Neural progenitor cell (in vitro differentiated cells): ENCODE data around the gene SAMD10. TPM values are rescaled to one million over a fixed set of nuclear protein-coding genes. Genes with fewer than 3 reads are reported as not detected.

Experiments
- DNase-seq: peaks from one replicate; pipeline ENCODE4 v3.0.0-alpha.2; 2016; ENCODE audit warnings: low spot score
- H2AFZ ChIP-seq: fragments of 200-600 bp; sonication (generic); replicated peaks from 2 replicates; pipeline ENCODE4 v1.6.1; 2016; ENCODE audit warnings: antibody characterized with exemption
- H3F3A ChIP-seq: fragments of 200-600 bp; sonication (generic); 2 replicates; pipeline ENCODE4 v1.6.1; 2016; ENCODE audit warnings: antibody characterized with exemption, low read depth
- H3K27ac ChIP-seq: fragments of 200-600 bp; sonication (generic); 2 replicates; pipeline ENCODE4 v1.5.1; 2016; ENCODE audit warnings: mild to moderate bottlenecking
- H3K27me3 ChIP-seq: fragments of 200-600 bp; sonication (generic); 2 replicates; pipeline ENCODE4 v1.6.1; 2016; ENCODE audit warnings: mild to moderate bottlenecking, moderate library complexity
- H3K36me3 ChIP-seq: fragments of 200-600 bp; sonication (generic); 2 replicates; pipeline ENCODE4 v1.5.1; 2016
- H3K4me1 ChIP-seq: fragments of 200-600 bp; sonication (generic); 2 replicates; pipeline ENCODE4 v1.6.1; 2016; ENCODE audit warnings: mixed run types
- H3K4me2 ChIP-seq: fragments of 200-600 bp; sonication (generic); 2 replicates; pipeline ENCODE4 v1.6.1; 2016
- H3K4me3 ChIP-seq: fragments of 200-600 bp; sonication (generic); 2 replicates; pipeline ENCODE4 v1.5.1; 2016
- H3K79me2 ChIP-seq: fragments of 200-600 bp; sonication (generic); 2 replicates; pipeline ENCODE4 v1.6.1; 2016; ENCODE audit warnings: low read depth
- H3K9ac ChIP-seq: fragments of 200-600 bp; sonication (generic); 2 replicates; pipeline ENCODE4 v1.6.1; 2016
- H3K9me3 ChIP-seq: fragments of 200-600 bp; sonication (generic); 2 replicates; pipeline ENCODE4 v1.5.1; 2016; ENCODE audit warnings: low read depth
- H4K20me1 ChIP-seq: fragments of 200-600 bp; sonication (generic); 2 replicates; pipeline ENCODE4 v1.6.1; 2016; ENCODE audit warnings: low read depth
- H3K27ac Mint-ChIP-seq: 3 replicates; pipeline ENCODE4 v1.8.0; 2021; ENCODE audit warnings: mixed read lengths
- H3K27me3 Mint-ChIP-seq: 2 replicates; pipeline ENCODE4 v1.8.0; 2022; ENCODE audit warnings: low read depth, mild to moderate bottlenecking, inconsistent platforms, moderate library complexity, mixed read lengths; ENCODE audit not compliant: insufficient read depth
- H3K36me3 Mint-ChIP-seq: 3 replicates; pipeline ENCODE4 v1.8.0; 2021; ENCODE audit warnings: mixed read lengths
- H3K4me1 Mint-ChIP-seq: 3 replicates; pipeline ENCODE4 v1.8.0; 2021; ENCODE audit warnings: mixed read lengths
- H3K4me3 Mint-ChIP-seq: 3 replicates; pipeline ENCODE4 v1.8.0; 2021; ENCODE audit warnings: mild to moderate bottlenecking, moderate library complexity, mixed read lengths
- H3K9me3 Mint-ChIP-seq: 3 replicates; pipeline ENCODE4 v1.8.0; 2020; ENCODE audit warnings: mixed read lengths
- CTCF ChIP-seq: fragments of 200-600 bp; sonication (generic); IDR thresholded peaks from 2 replicates; pipeline ENCODE4 v1.5.1; 2017; ENCODE audit warnings: antibody characterized with exemption, mild to moderate bottlenecking
- EZH2 ChIP-seq: fragments of 200-600 bp; sonication (generic); IDR thresholded peaks from 2 replicates; pipeline ENCODE4 v1.6.1; 2017; ENCODE audit warnings: antibody characterized with exemption, mild to moderate bottlenecking, moderate library complexity
- EZH2phosphoT487 ChIP-seq: fragments of 200-600 bp; sonication (generic); IDR thresholded peaks from 2 replicates; pipeline ENCODE4 v1.6.1; 2017; ENCODE audit warnings: antibody characterized with exemption
- total RNA-seq: library from RNA; depleted of rRNA; stranded (reverse); fragments of >200 nt; gene quantifications from 2 replicates; pipeline ENCODE4 v1.2.3, GENCODE V29; 2015; ENCODE audit warnings: low replicate concordance

The SAMD10 gene
- total RNA-seq, 1 donor from 2014 or later: 0.19 TPM

GRCh38 chr20:63943808-63944077, 35.7 kb downstream of the SAMD10 start:
- peaks cover 8% of the 10 kb centered on the region for H3K4me1 Mint-ChIP-seq
- Histone ChIP-seq H3K4me1 (peaks cover under 1% of the 10 kb centered on the region), H3K9ac (no peak overlapping the region), H3K27me3 (no peaks in the 10 kb centered on the region), H3K4me2 (no peak overlapping the region), H3K9me3 (no peaks in the 10 kb centered on the region), H3K79me2 (peaks cover 15% of the 10 kb centered on the region), H3K36me3 (no peaks in the 10 kb centered on the region), H4K20me1 (peaks cover 62% of the 10 kb centered on the region), H2AFZ (no peak overlapping the region), H3F3A (peaks cover 16% of the 10 kb centered on the region), H3K4me3 (no peak overlapping the region), H3K27ac (no peak overlapping the region)
- H3K9me3 Mint-ChIP-seq: no peaks in the 10 kb centered on the region
- DNase-seq: no peak
- no peak overlapping the region for H3K27ac Mint-ChIP-seq
- TF ChIP-seq CTCF (no peak), EZH2phosphoT487 (no peak)
- H3K36me3 Mint-ChIP-seq: no peaks in the 10 kb centered on the region
- H3K4me3 Mint-ChIP-seq: no peak overlapping the region
- peaks cover 10% of the 10 kb centered on the region for H3K27me3 Mint-ChIP-seq

- H3K9me3 ChIP-seq: no peaks in the 10 kb centered on the region
- TF ChIP-seq EZH2phosphoT487: no peak
- TF ChIP-seq CTCF: no peak
- no peak for TF ChIP-seq EZH2
- Mint-ChIP-seq H3K9me3 (no peaks in the 10 kb centered on the region), H3K27ac (no peak overlapping the region), H3K4me3 (no peak overlapping the region), H3K27me3 (peaks cover 7% of the 10 kb centered on the region), H3K4me1 (peaks cover 3% of the 10 kb centered on the region), H3K36me3 (no peaks in the 10 kb centered on the region)
- DNase-seq: no peak
- no peaks in the 10 kb centered on the region for H3K27me3 ChIP-seq
- peak overlapping the region; percentile 56 for H3K27ac ChIP-seq
- H4K20me1 ChIP-seq: peaks cover 59% of the 10 kb centered on the region
- no peak overlapping the region for H3K4me2 ChIP-seq
- no peak overlapping the region for H2AFZ ChIP-seq
- no peak overlapping the region for H3K4me3 ChIP-seq
- no peaks in the 10 kb centered on the region for H3K36me3 ChIP-seq
- peaks cover 15% of the 10 kb centered on the region for H3K79me2 ChIP-seq
- H3K9ac ChIP-seq: no peak overlapping the region
- H3F3A ChIP-seq: peaks cover 14% of the 10 kb centered on the region
- H3K4me1 ChIP-seq: no peaks in the 10 kb centered on the region
These were observed 36.3 kb downstream of the SAMD10 start for GRCh38 chr20:63942969-63943807.

- TF ChIP-seq EZH2phosphoT487 (no peak), CTCF (no peak), EZH2 (no peak)
- H3K4me3 Mint-ChIP-seq: no peak overlapping the region
- Histone ChIP-seq H3K9ac (no peak overlapping the region), H3K36me3 (no peaks in the 10 kb centered on the region), H3F3A (peaks cover 18% of the 10 kb centered on the region), H3K27me3 (no peaks in the 10 kb centered on the region), H3K79me2 (peaks cover 7% of the 10 kb centered on the region), H3K4me1 (no peaks in the 10 kb centered on the region), H2AFZ (no peak overlapping the region), H4K20me1 (peaks cover 51% of the 10 kb centered on the region), H3K4me2 (no peak overlapping the region), H3K27ac (peak overlapping the region; percentile 56), H3K9me3 (no peaks in the 10 kb centered on the region), H3K4me3 (no peak overlapping the region)
- H3K27me3 Mint-ChIP-seq: peaks cover 9% of the 10 kb centered on the region
- peaks cover 6% of the 10 kb centered on the region for H3K36me3 Mint-ChIP-seq
- H3K9me3 Mint-ChIP-seq: no peaks in the 10 kb centered on the region
- peaks cover 3% of the 10 kb centered on the region for H3K4me1 Mint-ChIP-seq
- H3K27ac Mint-ChIP-seq: no peak overlapping the region
- peak; percentile 80 for DNase-seq
These were observed 37.0 kb downstream of the SAMD10 start for GRCh38 chr20:63942250-63942951.
